ENCODE measurements around the gene MLXIPL. TPM values are rescaled to one million over a fixed set of nuclear protein-coding genes. Genes with fewer than 3 reads are reported as not detected.
A peak's percentile ranks its signal among the peaks of the same experiment; 100 is the strongest.
"Not testable (repeated sequence)": the region's sequence is repeated elsewhere in the genome, so short reads cannot be mapped to it uniquely, and the experiment has no call there.

Gene MLXIPL
- total RNA-seq, 4 donors from 2014 or later, result 37.3 to 217 (median 54.5) TPM

- ATAC-seq (ENCODE audit: low FRiP score), result no peak
- no peak for TF ChIP-seq CTCF (IDR thresholded peaks at IDR 0.05)
- no peak for DNase-seq (ENCODE audit: low spot score)
Observed at GRCh38 chr7:73565675-73566340, 58.5 kb downstream of the MLXIPL start.

- no peak for TF ChIP-seq CTCF (IDR thresholded peaks at IDR 0.05)
- DNase-seq (ENCODE audit: low spot score), result no peak
- no peak for ATAC-seq (ENCODE audit: low FRiP score)
Observed at GRCh38 chr7:73560109-73560835, 64.0 kb downstream of the MLXIPL start.

GRCh38 chr7:73557397-73558257 is 66.7 kb downstream of the MLXIPL start, which contains the start of gene BCL7B:
TSS of gene BCL7B (minus strand) at chr7:73557690. CDS start at chr7:73557578, 112 bp downstream.
- DNase-seq (ENCODE audit: low spot score) (no peak), ATAC-seq (ENCODE audit: low FRiP score) (peak; percentile 84)
- TF ChIP-seq CTCF (IDR thresholded peaks at IDR 0.05), result no peak

GRCh38 chr7:73557108-73557396 is 67.3 kb downstream of the MLXIPL start:
- DNase-seq (ENCODE audit: low spot score), result peak; percentile 55
- TF ChIP-seq CTCF (IDR thresholded peaks at IDR 0.05), result no peak
- peak; percentile 96 for ATAC-seq (ENCODE audit: low FRiP score)

- ATAC-seq (ENCODE audit: low FRiP score) (no peak), DNase-seq (ENCODE audit: low spot score) (no peak)
- no peak for TF ChIP-seq CTCF (IDR thresholded peaks at IDR 0.05)
Observed at GRCh38 chr7:73556208-73557107, 67.9 kb downstream of the MLXIPL start.

- TF ChIP-seq CTCF (IDR thresholded peaks at IDR 0.05), result no peak
- ATAC-seq (ENCODE audit: low FRiP score), result no peak
- DNase-seq (ENCODE audit: low spot score), result no peak
Observed at GRCh38 chr7:73555411-73555982, 68.8 kb downstream of the MLXIPL start.

GRCh38 chr7:73550093-73550492 is 74.2 kb downstream of the MLXIPL start:
- DNase-seq (ENCODE audit: low spot score); ATAC-seq (ENCODE audit: low FRiP score): not testable (repeated sequence)
